Measurements from ENCODE around the gene PMM1.
"Not testable (repeated sequence)": the region's sequence is repeated elsewhere in the genome, so short reads cannot be mapped to it uniquely, and the experiment has no call there.

Gene PMM1

DNA sequence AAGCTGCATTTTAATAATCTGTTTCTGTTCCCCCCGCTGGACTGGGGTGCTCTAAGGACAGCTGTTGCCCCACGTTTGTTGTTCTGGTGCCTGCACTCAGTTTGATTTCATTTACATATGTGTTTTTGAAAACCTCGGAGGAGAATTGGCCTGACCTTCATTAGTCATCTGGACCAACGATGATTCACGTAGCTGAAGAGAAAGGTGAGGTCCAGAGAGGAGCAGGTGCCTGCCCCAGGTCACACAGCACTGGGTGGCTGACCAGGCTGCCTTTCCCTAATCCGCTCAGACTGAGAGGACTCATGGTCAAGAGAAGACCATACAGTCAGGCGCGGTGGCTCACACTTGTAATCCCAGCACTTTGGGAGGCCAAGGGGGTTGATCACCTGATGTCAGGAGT, 25.1 kb downstream of the PMM1 start:
- TF ChIP-seq, protein P1, sequence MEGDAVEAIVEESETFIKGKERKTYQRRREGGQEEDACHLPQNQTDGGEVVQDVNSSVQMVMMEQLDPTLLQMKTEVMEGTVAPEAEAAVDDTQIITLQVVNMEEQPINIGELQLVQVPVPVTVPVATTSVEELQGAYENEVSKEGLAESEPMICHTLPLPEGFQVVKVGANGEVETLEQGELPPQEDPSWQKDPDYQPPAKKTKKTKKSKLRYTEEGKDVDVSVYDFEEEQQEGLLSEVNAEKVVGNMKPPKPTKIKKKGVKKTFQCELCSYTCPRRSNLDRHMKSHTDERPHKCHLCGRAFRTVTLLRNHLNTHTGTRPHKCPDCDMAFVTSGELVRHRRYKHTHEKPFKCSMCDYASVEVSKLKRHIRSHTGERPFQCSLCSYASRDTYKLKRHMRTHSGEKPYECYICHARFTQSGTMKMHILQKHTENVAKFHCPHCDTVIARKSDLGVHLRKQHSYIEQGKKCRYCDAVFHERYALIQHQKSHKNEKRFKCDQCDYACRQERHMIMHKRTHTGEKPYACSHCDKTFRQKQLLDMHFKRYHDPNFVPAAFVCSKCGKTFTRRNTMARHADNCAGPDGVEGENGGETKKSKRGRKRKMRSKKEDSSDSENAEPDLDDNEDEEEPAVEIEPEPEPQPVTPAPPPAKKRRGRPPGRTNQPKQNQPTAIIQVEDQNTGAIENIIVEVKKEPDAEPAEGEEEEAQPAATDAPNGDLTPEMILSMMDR (IDR thresholded peaks at IDR 0.05; ENCODE audit: control insufficient read depth, extremely low read depth, insufficient read depth): no peak
- H3K4me3 ChIP-seq (ENCODE audit: low read depth, low read length): no peak overlapping the region
- no peak for DNase-seq (ENCODE audit: low read depth)

DNA sequence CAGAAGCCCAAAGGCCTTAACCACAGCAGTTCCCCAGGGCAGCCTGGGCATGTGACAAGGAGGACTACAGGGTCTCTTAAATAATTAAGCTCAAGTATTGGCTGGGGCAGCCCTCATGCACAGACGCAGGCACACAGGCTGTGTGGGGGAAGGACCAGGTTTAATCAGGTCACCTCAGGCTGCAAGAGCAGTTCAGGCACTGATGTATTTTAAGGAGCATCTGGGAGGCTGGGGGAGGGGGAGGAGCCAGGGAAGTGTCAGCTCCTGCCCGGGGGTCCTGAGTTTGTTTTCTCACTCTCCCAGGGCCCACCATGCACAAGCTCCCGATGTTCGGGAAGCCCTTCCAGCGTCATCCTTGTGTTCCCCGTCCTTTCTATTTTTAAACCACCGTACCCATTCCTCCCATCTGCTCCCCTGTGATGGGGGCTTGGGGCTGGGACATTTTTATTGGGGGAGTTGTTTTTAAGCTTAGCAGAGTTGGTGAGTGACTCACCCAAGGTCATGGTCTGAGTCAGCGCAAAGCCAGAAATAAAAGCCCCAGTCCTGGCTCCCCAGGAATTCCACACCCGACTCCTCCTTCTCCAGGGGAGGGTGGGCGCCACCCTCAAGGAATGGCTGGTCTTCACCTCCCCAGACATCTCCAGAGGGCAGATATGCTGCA, 26.5 kb downstream of the PMM1 start:
- no peak for DNase-seq (ENCODE audit: low read depth)
- no peak overlapping the region for H3K4me3 ChIP-seq (ENCODE audit: low read depth, low read length)
- TF ChIP-seq, protein P1 (IDR thresholded peaks at IDR 0.05; ENCODE audit: control insufficient read depth, extremely low read depth, insufficient read depth): no peak

DNA sequence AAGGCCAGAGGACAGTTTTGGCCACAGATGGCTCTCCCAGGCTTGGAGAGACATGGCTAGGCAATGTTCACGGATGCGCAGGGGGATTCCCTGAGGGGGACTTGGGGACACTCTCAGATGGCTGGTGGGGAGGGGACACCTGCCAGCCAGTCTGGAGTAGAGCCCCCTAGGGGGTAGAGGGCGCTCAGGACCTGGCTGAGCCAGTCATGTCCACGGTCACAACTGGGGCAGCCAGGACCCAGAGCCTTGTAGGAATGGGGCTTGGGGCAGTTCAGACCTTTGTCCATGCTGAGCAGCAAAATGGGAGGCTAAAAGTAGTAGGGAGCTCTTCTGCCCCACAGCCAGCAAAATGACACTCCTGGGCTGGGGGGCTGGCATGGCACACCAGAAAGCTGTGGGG, 27.2 kb downstream of the PMM1 start:
- no peak for DNase-seq (ENCODE audit: low read depth)
- TF ChIP-seq, protein P1 (IDR thresholded peaks at IDR 0.05; ENCODE audit: control insufficient read depth, extremely low read depth, insufficient read depth): no peak
- H3K4me3 ChIP-seq (ENCODE audit: low read depth, low read length): no peak overlapping the region

DNA sequence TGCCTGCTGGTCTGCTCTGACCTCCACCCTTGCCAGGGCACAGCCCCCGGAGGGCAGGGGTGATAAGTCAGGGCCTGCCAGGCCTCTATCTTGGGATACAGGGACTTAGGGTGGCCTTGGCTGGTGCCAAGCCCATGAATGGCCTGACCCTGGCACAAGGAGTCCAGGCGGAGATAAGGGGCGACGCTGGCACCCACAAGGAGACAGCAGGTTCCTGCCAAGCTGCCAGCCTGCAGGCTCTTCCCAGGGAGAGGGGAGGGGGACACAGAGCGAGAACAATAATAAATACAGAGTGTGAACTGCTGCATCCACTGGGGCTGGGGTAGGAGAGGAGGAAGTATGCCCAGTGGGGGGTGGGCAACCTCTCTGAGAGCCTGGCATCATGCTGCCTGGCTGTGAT, 27.9 kb downstream of the PMM1 start:
- no peak for DNase-seq (ENCODE audit: low read depth)
- H3K4me3 ChIP-seq (ENCODE audit: low read depth, low read length): no peak overlapping the region
- TF ChIP-seq, protein P1 (IDR thresholded peaks at IDR 0.05; ENCODE audit: control insufficient read depth, extremely low read depth, insufficient read depth): no peak

DNA sequence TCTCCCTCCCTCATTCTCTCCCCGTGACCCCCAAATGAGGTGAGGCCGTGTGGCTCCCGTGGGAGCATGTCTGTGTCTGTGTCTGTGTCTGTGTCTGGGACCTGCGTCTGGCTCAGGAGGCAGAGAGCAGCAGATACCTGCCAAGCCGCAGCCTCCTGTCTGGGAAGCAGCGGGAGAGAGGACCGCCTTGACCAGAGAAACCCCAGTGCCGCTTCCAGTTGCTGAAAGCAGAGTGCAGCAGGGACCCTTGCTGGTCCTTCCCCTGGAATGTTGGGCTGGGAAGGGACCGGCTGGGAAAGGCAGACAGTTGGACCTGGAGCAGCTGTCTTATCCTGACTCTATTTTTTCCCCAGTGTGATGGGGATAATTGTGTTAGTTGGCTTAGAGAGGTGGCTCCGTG, 28.3 kb downstream of the PMM1 start:
- H3K4me3 ChIP-seq (ENCODE audit: low read depth, low read length): no peak overlapping the region
- no peak for DNase-seq (ENCODE audit: low read depth)

DNA sequence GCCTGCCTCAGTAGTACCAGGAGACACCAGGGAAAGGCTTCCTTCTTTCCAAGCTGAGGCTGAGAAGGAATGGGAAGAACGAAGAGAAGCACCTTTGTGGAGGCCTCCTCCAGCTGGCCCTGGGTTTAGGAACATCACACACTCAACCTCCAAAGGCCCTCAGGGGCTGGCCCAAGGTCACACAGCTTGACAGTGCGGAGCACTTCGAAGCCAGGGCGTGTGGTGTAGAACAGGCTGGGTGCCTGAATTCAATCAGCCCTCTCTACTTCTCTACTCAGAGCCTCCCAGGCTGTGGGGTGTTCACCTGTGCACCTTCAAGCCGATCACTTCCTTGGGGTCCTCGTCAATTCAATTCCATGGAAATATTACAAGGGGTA, 29.6 kb downstream of the PMM1 start:
- no peak overlapping the region for H3K4me3 ChIP-seq (ENCODE audit: low read depth, low read length)
- no peak for DNase-seq (ENCODE audit: low read depth)
- TF ChIP-seq, protein P1 (IDR thresholded peaks at IDR 0.05; ENCODE audit: control insufficient read depth, extremely low read depth, insufficient read depth): no peak

More for the DNA sequence above, 28.3 kb downstream of the PMM1 start:
- TF ChIP-seq, protein P1 (IDR thresholded peaks at IDR 0.05; ENCODE audit: control insufficient read depth, extremely low read depth, insufficient read depth): no peak

DNA sequence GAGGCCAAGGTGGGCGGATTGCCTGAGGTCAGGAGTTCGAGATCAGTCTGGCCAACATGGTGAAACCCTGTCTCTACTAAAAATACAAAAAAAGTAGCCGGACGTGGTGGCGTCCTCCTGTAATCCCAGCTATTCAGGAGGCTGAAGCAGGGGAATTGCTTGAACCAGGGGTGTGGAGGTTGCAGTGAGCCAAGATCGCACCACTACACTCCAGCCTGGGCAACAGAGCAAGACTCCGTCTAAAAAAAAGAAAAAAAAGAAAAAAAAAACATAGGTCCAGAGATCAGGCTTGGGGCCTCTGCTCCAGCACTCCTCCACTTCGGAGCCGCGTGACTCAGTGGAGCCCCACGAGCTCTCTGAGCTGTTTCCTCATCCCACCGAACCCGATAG, 31.4 kb downstream of the PMM1 start:
- H3K4me3 ChIP-seq (ENCODE audit: low read depth, low read length); DNase-seq (ENCODE audit: low read depth): not testable (repeated sequence)
